Measurements from ENCODE around the gene CPNE4. TPM values are rescaled to one million over a fixed set of nuclear protein-coding genes. Genes with fewer than 3 reads are reported as not detected.
A peak's percentile ranks its signal among the peaks of the same experiment; 100 is the strongest.

Gene CPNE4
- total RNA-seq, 1 experiment from 2014 or later = not detected

GRCh38 chr3:131543714-131544113 is 491.1 kb downstream of the CPNE4 start:
- no peaks in the 10 kb centered on the region for H3K9me3 ChIP-seq (ENCODE audit: low read length)
- H3K27ac ChIP-seq (ENCODE audit: low read length) = peak overlapping the region; percentile 63
- no peaks in the 10 kb centered on the region for H4K20me1 ChIP-seq (ENCODE audit: low read length)
- no peak overlapping the region for H3K9ac ChIP-seq (ENCODE audit: low read length)
- H3F3A ChIP-seq (ENCODE audit: low read length, unreplicated experiment) = no peaks in the 10 kb centered on the region
- peaks cover 22% of the 10 kb centered on the region for H3K4me1 ChIP-seq (ENCODE audit: insufficient read depth, low read length)
- intact Hi-C loops (cut with micrococcal nuclease) = loop anchor here (5.0 kb wide), 1 partner anchor 484 kb away; no protein-coding TSS in a partner anchor
- no TSS peak for BruUV-seq (replicated peaks)
- H3K4me2 ChIP-seq (ENCODE audit: low read length) = peak overlapping the region; percentile 62
- no peak overlapping the region for H2AFZ ChIP-seq (ENCODE audit: low read length)
- CTCF ChIA-PET = no interaction called here
- ATAC-seq = peak; percentile 96
- H3K4me3 ChIP-seq (ENCODE audit: low read length) = no peak overlapping the region
- POLR2A ChIA-PET (ENCODE audit: unreplicated experiment) = interaction anchor here (0.7 kb wide), 1 partner anchor 316 kb away, joined by 3 read pairs; no protein-coding TSS in a partner anchor
- H3K79me2 ChIP-seq (ENCODE audit: low read length) = no peaks in the 10 kb centered on the region
- DNase-seq = peak; percentile 93
- TF ChIP-seq EZH2phosphoT487 (IDR thresholded peaks at IDR 0.05; ENCODE audit: borderline replicate concordance, low read length) = no peak
- TF ChIP-seq, protein P1, sequence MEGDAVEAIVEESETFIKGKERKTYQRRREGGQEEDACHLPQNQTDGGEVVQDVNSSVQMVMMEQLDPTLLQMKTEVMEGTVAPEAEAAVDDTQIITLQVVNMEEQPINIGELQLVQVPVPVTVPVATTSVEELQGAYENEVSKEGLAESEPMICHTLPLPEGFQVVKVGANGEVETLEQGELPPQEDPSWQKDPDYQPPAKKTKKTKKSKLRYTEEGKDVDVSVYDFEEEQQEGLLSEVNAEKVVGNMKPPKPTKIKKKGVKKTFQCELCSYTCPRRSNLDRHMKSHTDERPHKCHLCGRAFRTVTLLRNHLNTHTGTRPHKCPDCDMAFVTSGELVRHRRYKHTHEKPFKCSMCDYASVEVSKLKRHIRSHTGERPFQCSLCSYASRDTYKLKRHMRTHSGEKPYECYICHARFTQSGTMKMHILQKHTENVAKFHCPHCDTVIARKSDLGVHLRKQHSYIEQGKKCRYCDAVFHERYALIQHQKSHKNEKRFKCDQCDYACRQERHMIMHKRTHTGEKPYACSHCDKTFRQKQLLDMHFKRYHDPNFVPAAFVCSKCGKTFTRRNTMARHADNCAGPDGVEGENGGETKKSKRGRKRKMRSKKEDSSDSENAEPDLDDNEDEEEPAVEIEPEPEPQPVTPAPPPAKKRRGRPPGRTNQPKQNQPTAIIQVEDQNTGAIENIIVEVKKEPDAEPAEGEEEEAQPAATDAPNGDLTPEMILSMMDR (conservative IDR thresholded peaks at IDR 0.05; ENCODE audit: low read depth, low read length) = no peak; the same call in 1 of the 2 replicates
- TF ChIP-seq EZH2 (IDR thresholded peaks at IDR 0.05; ENCODE audit: low read length, unreplicated experiment) = no peak
- H3K27me3 ChIP-seq (ENCODE audit: low read length) = no peaks in the 10 kb centered on the region
- H3K9me2 ChIP-seq (replicated peaks; ENCODE audit: low read length) = no peaks in the 10 kb centered on the region
- no peaks in the 10 kb centered on the region for H3K36me3 ChIP-seq (ENCODE audit: low read depth, low read length)

GRCh38 chr3:131541288-131541687 is 493.5 kb downstream of the CPNE4 start:
- H3K4me1 ChIP-seq (ENCODE audit: insufficient read depth, low read length) = peaks cover 24% of the 10 kb centered on the region
- H3K4me2 ChIP-seq (ENCODE audit: low read length) = no peak overlapping the region
- H3K79me2 ChIP-seq (ENCODE audit: low read length) = no peaks in the 10 kb centered on the region
- no peak overlapping the region for H3K27ac ChIP-seq (ENCODE audit: low read length)
- no peak overlapping the region for H3K4me3 ChIP-seq (ENCODE audit: low read length)
- no TSS peak for BruUV-seq (replicated peaks)
- no peak for DNase-seq
- no peak for ATAC-seq
- H3K36me3 ChIP-seq (ENCODE audit: low read depth, low read length) = no peaks in the 10 kb centered on the region
- TF ChIP-seq EZH2 (IDR thresholded peaks at IDR 0.05; ENCODE audit: low read length, unreplicated experiment) = no peak
- TF ChIP-seq, protein P1 (conservative IDR thresholded peaks at IDR 0.05; ENCODE audit: low read depth, low read length) = no peak
- TF ChIP-seq EZH2phosphoT487 (IDR thresholded peaks at IDR 0.05; ENCODE audit: borderline replicate concordance, low read length) = no peak
- intact Hi-C loops (cut with micrococcal nuclease) = loop anchor here (5.0 kb wide), 1 partner anchor 486 kb away; no protein-coding TSS in a partner anchor
- no peak overlapping the region for H2AFZ ChIP-seq (ENCODE audit: low read length)
- H3K9ac ChIP-seq (ENCODE audit: low read length) = no peak overlapping the region
- no peaks in the 10 kb centered on the region for H3K9me2 ChIP-seq (replicated peaks; ENCODE audit: low read length)
- H3K9me3 ChIP-seq (ENCODE audit: low read length) = no peaks in the 10 kb centered on the region
- H4K20me1 ChIP-seq (ENCODE audit: low read length) = no peaks in the 10 kb centered on the region
- ChIA-PET POLR2A (ENCODE audit: unreplicated experiment) (no interaction called here), CTCF (no interaction called here)
- no peaks in the 10 kb centered on the region for H3K27me3 ChIP-seq (ENCODE audit: low read length)
- no peaks in the 10 kb centered on the region for H3F3A ChIP-seq (ENCODE audit: low read length, unreplicated experiment)

GRCh38 chr3:131540821-131541220 is 494.0 kb downstream of the CPNE4 start:
- no peaks in the 10 kb centered on the region for H3F3A ChIP-seq (ENCODE audit: low read length, unreplicated experiment)
- H3K4me2 ChIP-seq (ENCODE audit: low read length) = no peak overlapping the region
- no peak overlapping the region for H3K27ac ChIP-seq (ENCODE audit: low read length)
- POLR2A ChIA-PET (ENCODE audit: unreplicated experiment) = no interaction called here
- H3K4me1 ChIP-seq (ENCODE audit: insufficient read depth, low read length) = peaks cover 29% of the 10 kb centered on the region
- no TSS peak for BruUV-seq (replicated peaks)
- intact Hi-C loops (cut with micrococcal nuclease) = loop anchor here (5.0 kb wide), 1 partner anchor 486 kb away; no protein-coding TSS in a partner anchor
- no peak overlapping the region for H3K4me3 ChIP-seq (ENCODE audit: low read length)
- CTCF ChIA-PET = no interaction called here
- DNase-seq (no peak), ATAC-seq (no peak)
- H2AFZ ChIP-seq (ENCODE audit: low read length) = no peak overlapping the region
- H3K9me2 ChIP-seq (replicated peaks; ENCODE audit: low read length) = no peaks in the 10 kb centered on the region
- H3K27me3 ChIP-seq (ENCODE audit: low read length) = no peaks in the 10 kb centered on the region
- no peaks in the 10 kb centered on the region for H3K9me3 ChIP-seq (ENCODE audit: low read length)
- no peaks in the 10 kb centered on the region for H3K79me2 ChIP-seq (ENCODE audit: low read length)
- no peaks in the 10 kb centered on the region for H3K36me3 ChIP-seq (ENCODE audit: low read depth, low read length)
- H4K20me1 ChIP-seq (ENCODE audit: low read length) = no peaks in the 10 kb centered on the region
- TF ChIP-seq, protein P1 (conservative IDR thresholded peaks at IDR 0.05; ENCODE audit: low read depth, low read length) = no peak
- no peak for TF ChIP-seq EZH2phosphoT487 (IDR thresholded peaks at IDR 0.05; ENCODE audit: borderline replicate concordance, low read length)
- TF ChIP-seq EZH2 (IDR thresholded peaks at IDR 0.05; ENCODE audit: low read length, unreplicated experiment) = no peak
- H3K9ac ChIP-seq (ENCODE audit: low read length) = no peak overlapping the region
